Stimulated activated CD8-positive, alpha-beta memory T cell treated with anti-CD3 and anti-CD28 coated beads, Interleukin-12 subunit alpha, Interleukin-12 subunit beta, amount 100 ng/mL, for 1 hour (primary cell): Measurements from ENCODE around the gene TOGARAM1.

Experiments
- DNase-seq: peaks from one replicate; pipeline ENCODE4 v3.0.0-alpha.2; 2020; ENCODE audit warnings: low read depth

TOGARAM1 gene

GRCh38 chr14:45094275-45094674 lies 132.3 kb downstream of the TOGARAM1 start:
- DNase-seq = no peak

GRCh38 chr14:45095143-45095542 lies 133.2 kb downstream of the TOGARAM1 start:
- no peak for DNase-seq

- no peak for DNase-seq
Observed at GRCh38 chr14:45096218-45096617, 134.2 kb downstream of the TOGARAM1 start.

- no peak for DNase-seq
Observed at GRCh38 chr14:45103806-45104205, 141.8 kb downstream of the TOGARAM1 start.

GRCh38 chr14:45104561-45104960 lies 142.6 kb downstream of the TOGARAM1 start:
- no peak for DNase-seq

- no peak for DNase-seq
Observed at GRCh38 chr14:45112896-45113781, 151.1 kb downstream of the TOGARAM1 start.

GRCh38 chr14:45114327-45114726 lies 152.3 kb downstream of the TOGARAM1 start:
- no peak for DNase-seq

- DNase-seq = no peak
Observed at GRCh38 chr14:45118594-45118993, 156.6 kb downstream of the TOGARAM1 start.

GRCh38 chr14:45120096-45120495 lies 158.1 kb downstream of the TOGARAM1 start:
- DNase-seq = no peak

GRCh38 chr14:45123271-45123670 lies 161.3 kb downstream of the TOGARAM1 start:
- no peak for DNase-seq
